Measurements from ENCODE around the gene VAV1.
"Not testable (repeated sequence)": the region's sequence is repeated elsewhere in the genome, so short reads cannot be mapped to it uniquely, and the experiment has no call there.

VAV1 gene

DNA sequence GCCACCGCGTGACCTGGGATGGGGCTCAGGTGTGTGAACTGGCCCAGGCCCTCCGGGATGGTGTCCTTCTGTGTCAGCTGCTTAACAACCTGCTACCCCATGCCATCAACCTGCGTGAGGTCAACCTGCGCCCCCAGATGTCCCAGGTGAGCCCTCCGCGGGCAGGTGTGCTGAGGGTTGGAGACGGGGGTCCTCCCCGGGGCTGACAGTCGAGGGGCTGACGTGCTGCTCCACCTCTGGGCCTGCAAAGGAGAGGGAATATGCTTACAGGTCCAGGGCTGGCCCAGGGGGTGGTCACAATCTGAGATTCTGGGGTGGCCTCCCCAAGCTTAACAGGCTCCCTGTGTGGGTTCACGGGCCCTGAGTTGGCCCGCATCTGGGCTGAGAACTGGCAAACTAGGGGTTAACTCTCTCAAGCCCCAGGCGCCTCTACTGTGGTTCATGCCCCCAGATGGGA lies 386 bp downstream of the VAV1 start:
- Histone ChIP-seq H3K4me1 (ENCODE audit: control insufficient read depth in 2 of 2, insufficient read depth in 2 of 2, low read length in 2 of 2) (peaks cover 9 to 13% of the 10 kb centered on the region in 2 donors), H3K4me3 (ENCODE audit: low read length in 2 of 2) (peak overlapping the region; percentile 80), H3K9ac (ENCODE audit: low read depth in 1 of 2, low read length in 2 of 2) (peak overlapping the region; percentile 77 to 78), H3K36me3 (ENCODE audit: control insufficient read depth in 2 of 2, insufficient read depth in 2 of 2, low read length in 2 of 2) (no peaks in the 10 kb centered on the region), H3K27me3 (ENCODE audit: control insufficient read depth in 2 of 2, insufficient read depth in 2 of 2, low read length in 2 of 2) (no peaks in the 10 kb centered on the region), H3K9me3 (ENCODE audit: control insufficient read depth in 2 of 2, low read length in 2 of 2) (no peaks in the 10 kb centered on the region), H3K27ac (ENCODE audit: low read depth in 2 of 2, low read length in 2 of 2) (peak overlapping the region; percentile 47 to 75)

- H3K9ac ChIP-seq (ENCODE audit: low read depth in 1 of 2, low read length in 2 of 2) = peak overlapping the region; percentile 38 to 78
- peak overlapping the region; percentile 80 for H3K4me3 ChIP-seq (ENCODE audit: low read length in 2 of 2)
- H3K4me1 ChIP-seq (ENCODE audit: control insufficient read depth in 2 of 2, insufficient read depth in 2 of 2, low read length in 2 of 2) = peaks cover 6 to 13% of the 10 kb centered on the region in 2 donors
- no peaks in the 10 kb centered on the region for H3K9me3 ChIP-seq (ENCODE audit: control insufficient read depth in 2 of 2, low read length in 2 of 2)
- H3K27ac ChIP-seq (ENCODE audit: low read depth in 2 of 2, low read length in 2 of 2) = peak overlapping the region; percentile 47 to 75
- H3K36me3 ChIP-seq (ENCODE audit: control insufficient read depth in 2 of 2, insufficient read depth in 2 of 2, low read length in 2 of 2) = peaks cover 0 to 2% of the 10 kb centered on the region in 2 donors
- H3K27me3 ChIP-seq (ENCODE audit: control insufficient read depth in 2 of 2, insufficient read depth in 2 of 2, low read length in 2 of 2) = no peaks in the 10 kb centered on the region
These were observed 919 bp downstream of the VAV1 start for GRCh38 chr19:6773323-6773931.

DNA sequence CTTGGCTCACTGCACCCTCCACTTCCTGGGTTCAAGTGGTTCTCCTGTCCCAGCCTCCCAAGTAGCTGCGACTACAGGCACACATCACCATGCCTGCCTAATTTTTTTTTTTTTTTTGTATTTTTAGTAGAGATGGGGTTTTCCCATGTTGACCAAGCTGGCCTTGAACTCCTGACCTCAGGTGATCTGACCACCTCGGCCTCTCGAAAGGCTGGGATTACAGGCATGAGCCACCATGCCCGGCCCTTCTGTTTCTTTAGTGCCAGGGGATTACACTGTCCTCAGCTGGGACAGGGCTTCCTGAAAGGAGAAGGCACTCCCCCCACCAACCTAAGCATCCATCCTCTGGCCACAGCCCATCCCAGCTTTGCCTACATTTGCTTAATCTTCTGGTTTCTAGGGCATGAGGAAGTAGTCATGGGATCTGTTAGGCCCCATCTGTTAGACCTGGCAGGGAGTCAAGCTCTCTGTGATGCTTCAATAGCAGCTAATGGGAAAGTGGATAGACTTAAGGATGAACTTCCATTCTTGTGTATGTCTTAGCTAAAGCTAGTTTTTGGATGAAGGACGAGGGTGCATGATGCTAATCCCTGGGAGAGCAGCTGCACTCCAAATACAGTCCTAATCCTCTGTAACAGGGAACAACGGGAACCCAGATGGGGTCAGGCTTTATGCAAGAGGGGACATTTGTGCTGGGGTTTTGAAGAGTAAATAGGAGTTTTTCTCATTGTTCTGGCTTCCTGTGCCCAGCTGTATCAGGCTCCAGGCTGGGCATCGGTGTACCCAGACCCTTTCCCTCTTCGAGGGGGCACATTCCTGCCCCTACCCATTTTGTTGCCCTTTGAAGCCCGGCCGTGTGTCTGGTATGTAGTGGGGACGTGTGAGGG lies 2.6 kb downstream of the VAV1 start:
- H3K4me3 ChIP-seq (ENCODE audit: low read length in 2 of 2) = no peak overlapping the region
- H3K27ac ChIP-seq (ENCODE audit: low read depth in 2 of 2, low read length in 2 of 2) = no peak overlapping the region
- peaks cover 6 to 13% of the 10 kb centered on the region in 2 donors for H3K4me1 ChIP-seq (ENCODE audit: control insufficient read depth in 2 of 2, insufficient read depth in 2 of 2, low read length in 2 of 2)
- no peaks in the 10 kb centered on the region for H3K9me3 ChIP-seq (ENCODE audit: control insufficient read depth in 2 of 2, low read length in 2 of 2)
- no peak overlapping the region for H3K9ac ChIP-seq (ENCODE audit: low read depth in 1 of 2, low read length in 2 of 2)
- H3K27me3 ChIP-seq (ENCODE audit: control insufficient read depth in 2 of 2, insufficient read depth in 2 of 2, low read length in 2 of 2) = no peaks in the 10 kb centered on the region
- peaks cover 0 to 2% of the 10 kb centered on the region in 2 donors for H3K36me3 ChIP-seq (ENCODE audit: control insufficient read depth in 2 of 2, insufficient read depth in 2 of 2, low read length in 2 of 2)

- H3K4me3 ChIP-seq (ENCODE audit: low read length in 2 of 2); H3K27me3 ChIP-seq (ENCODE audit: control insufficient read depth in 2 of 2, insufficient read depth in 2 of 2, low read length in 2 of 2): not testable (repeated sequence)
These were observed 3.5 kb downstream of the VAV1 start for GRCh38 chr19:6776045-6776444.

DNA sequence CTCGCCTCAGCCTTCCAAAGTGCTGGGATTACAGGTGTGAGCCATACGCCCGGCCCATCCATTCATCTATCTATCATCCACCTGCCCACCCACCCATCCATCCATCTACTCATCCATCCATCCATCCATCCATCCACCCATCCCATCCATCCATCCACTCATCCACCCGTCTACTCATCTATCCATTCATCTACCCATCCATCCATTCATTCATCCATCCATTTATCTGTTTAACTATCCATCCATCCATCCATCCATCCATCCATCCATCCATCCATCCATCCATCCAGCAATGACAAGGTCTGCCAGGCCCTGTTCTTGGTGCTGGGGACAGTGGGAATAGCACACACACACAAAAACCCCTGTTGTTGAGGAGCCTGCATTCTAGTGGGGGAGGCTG lies 4.5 kb downstream of the VAV1 start:
- H3K9ac ChIP-seq (ENCODE audit: low read depth in 1 of 2, low read length in 2 of 2) = no peak overlapping the region
- H3K36me3 ChIP-seq (ENCODE audit: control insufficient read depth in 2 of 2, insufficient read depth in 2 of 2, low read length in 2 of 2) = peaks cover 0 to 2% of the 10 kb centered on the region in 2 donors
- H3K27me3 ChIP-seq (ENCODE audit: control insufficient read depth in 2 of 2, insufficient read depth in 2 of 2, low read length in 2 of 2) = no peaks in the 10 kb centered on the region
- no peak overlapping the region for H3K4me3 ChIP-seq (ENCODE audit: low read length in 2 of 2)
- peaks cover 6 to 13% of the 10 kb centered on the region in 2 donors for H3K4me1 ChIP-seq (ENCODE audit: control insufficient read depth in 2 of 2, insufficient read depth in 2 of 2, low read length in 2 of 2)
- no peaks in the 10 kb centered on the region for H3K9me3 ChIP-seq (ENCODE audit: control insufficient read depth in 2 of 2, low read length in 2 of 2)
- H3K27ac ChIP-seq (ENCODE audit: low read depth in 2 of 2, low read length in 2 of 2) = no peak overlapping the region

More at GRCh38 chr19:6776045-6776444, 3.5 kb downstream of the VAV1 start:
- H3K4me1 ChIP-seq (ENCODE audit: control insufficient read depth in 2 of 2, insufficient read depth in 2 of 2, low read length in 2 of 2) = peaks cover 6 to 13% of the 10 kb centered on the region in 2 donors
- H3K36me3 ChIP-seq (ENCODE audit: control insufficient read depth in 2 of 2, insufficient read depth in 2 of 2, low read length in 2 of 2); H3K9me3 ChIP-seq (ENCODE audit: control insufficient read depth in 2 of 2, low read length in 2 of 2); H3K9ac ChIP-seq (ENCODE audit: low read depth in 1 of 2, low read length in 2 of 2); H3K27ac ChIP-seq (ENCODE audit: low read depth in 2 of 2, low read length in 2 of 2): not testable (repeated sequence)

- H3K4me1 ChIP-seq (ENCODE audit: control insufficient read depth in 2 of 2, insufficient read depth in 2 of 2, low read length in 2 of 2) = peaks cover 6 to 10% of the 10 kb centered on the region in 2 donors
- no peak overlapping the region for H3K9ac ChIP-seq (ENCODE audit: low read depth in 1 of 2, low read length in 2 of 2)
- H3K27me3 ChIP-seq (ENCODE audit: control insufficient read depth in 2 of 2, insufficient read depth in 2 of 2, low read length in 2 of 2) = no peaks in the 10 kb centered on the region
- no peaks in the 10 kb centered on the region for H3K9me3 ChIP-seq (ENCODE audit: control insufficient read depth in 2 of 2, low read length in 2 of 2)
- H3K27ac ChIP-seq (ENCODE audit: low read depth in 2 of 2, low read length in 2 of 2) = no peak overlapping the region
- peaks cover 0 to 2% of the 10 kb centered on the region in 2 donors for H3K36me3 ChIP-seq (ENCODE audit: control insufficient read depth in 2 of 2, insufficient read depth in 2 of 2, low read length in 2 of 2)
- no peak overlapping the region for H3K4me3 ChIP-seq (ENCODE audit: low read length in 2 of 2)
These were observed 4.9 kb downstream of the VAV1 start for GRCh38 chr19:6777434-6777833.

- H3K4me3 ChIP-seq (ENCODE audit: low read length in 2 of 2) = no peak overlapping the region
- H3K9ac ChIP-seq (ENCODE audit: low read depth in 1 of 2, low read length in 2 of 2) = no peak overlapping the region
- H3K36me3 ChIP-seq (ENCODE audit: control insufficient read depth in 2 of 2, insufficient read depth in 2 of 2, low read length in 2 of 2) = peaks cover 0 to 2% of the 10 kb centered on the region in 2 donors
- H3K27me3 ChIP-seq (ENCODE audit: control insufficient read depth in 2 of 2, insufficient read depth in 2 of 2, low read length in 2 of 2) = no peaks in the 10 kb centered on the region
- peaks cover under 1 to 8% of the 10 kb centered on the region in 2 donors for H3K4me1 ChIP-seq (ENCODE audit: control insufficient read depth in 2 of 2, insufficient read depth in 2 of 2, low read length in 2 of 2)
- H3K9me3 ChIP-seq (ENCODE audit: control insufficient read depth in 2 of 2, low read length in 2 of 2) = no peaks in the 10 kb centered on the region
- H3K27ac ChIP-seq (ENCODE audit: low read depth in 2 of 2, low read length in 2 of 2) = no peak overlapping the region
These were observed 5.9 kb downstream of the VAV1 start for GRCh38 chr19:6778386-6778785.

- H3K9me3 ChIP-seq (ENCODE audit: control insufficient read depth in 2 of 2, low read length in 2 of 2) = no peaks in the 10 kb centered on the region
- no peak overlapping the region for H3K9ac ChIP-seq (ENCODE audit: low read depth in 1 of 2, low read length in 2 of 2)
- no peak overlapping the region for H3K4me3 ChIP-seq (ENCODE audit: low read length in 2 of 2)
- H3K4me1 ChIP-seq (ENCODE audit: control insufficient read depth in 2 of 2, insufficient read depth in 2 of 2, low read length in 2 of 2) = peaks cover 0 to 8% of the 10 kb centered on the region in 2 donors
- peaks cover 0 to 2% of the 10 kb centered on the region in 2 donors for H3K36me3 ChIP-seq (ENCODE audit: control insufficient read depth in 2 of 2, insufficient read depth in 2 of 2, low read length in 2 of 2)
- no peak overlapping the region for H3K27ac ChIP-seq (ENCODE audit: low read depth in 2 of 2, low read length in 2 of 2)
- no peaks in the 10 kb centered on the region for H3K27me3 ChIP-seq (ENCODE audit: control insufficient read depth in 2 of 2, insufficient read depth in 2 of 2, low read length in 2 of 2)
These were observed 6.7 kb downstream of the VAV1 start for GRCh38 chr19:6779206-6779605.

GRCh38 chr19:6787393-6787792 lies 14.9 kb downstream of the VAV1 start:
- Histone ChIP-seq H3K27ac (ENCODE audit: low read depth in 2 of 2, low read length in 2 of 2) (no peak overlapping the region), H3K4me3 (ENCODE audit: low read length in 2 of 2) (no peak overlapping the region), H3K9me3 (ENCODE audit: control insufficient read depth in 2 of 2, low read length in 2 of 2) (no peaks in the 10 kb centered on the region), H3K9ac (ENCODE audit: low read depth in 1 of 2, low read length in 2 of 2) (no peak overlapping the region), H3K36me3 (ENCODE audit: control insufficient read depth in 2 of 2, insufficient read depth in 2 of 2, low read length in 2 of 2) (peaks cover 0 to 2% of the 10 kb centered on the region in 2 donors), H3K4me1 (ENCODE audit: control insufficient read depth in 2 of 2, insufficient read depth in 2 of 2, low read length in 2 of 2) (no peaks in the 10 kb centered on the region), H3K27me3 (ENCODE audit: control insufficient read depth in 2 of 2, insufficient read depth in 2 of 2, low read length in 2 of 2) (no peaks in the 10 kb centered on the region)

- H3K9ac ChIP-seq (ENCODE audit: low read depth in 1 of 2, low read length in 2 of 2) = no peak overlapping the region
- no peaks in the 10 kb centered on the region for H3K27me3 ChIP-seq (ENCODE audit: control insufficient read depth in 2 of 2, insufficient read depth in 2 of 2, low read length in 2 of 2)
These were observed 16.4 kb downstream of the VAV1 start for GRCh38 chr19:6788896-6789295.

More at GRCh38 chr19:6788896-6789295, 16.4 kb downstream of the VAV1 start:
- H3K4me1 ChIP-seq (ENCODE audit: control insufficient read depth in 2 of 2, insufficient read depth in 2 of 2, low read length in 2 of 2) = no peaks in the 10 kb centered on the region
- no peak overlapping the region for H3K27ac ChIP-seq (ENCODE audit: low read depth in 2 of 2, low read length in 2 of 2)
- no peaks in the 10 kb centered on the region for H3K9me3 ChIP-seq (ENCODE audit: control insufficient read depth in 2 of 2, low read length in 2 of 2)
- H3K36me3 ChIP-seq (ENCODE audit: control insufficient read depth in 2 of 2, insufficient read depth in 2 of 2, low read length in 2 of 2) = peaks cover 0 to 2% of the 10 kb centered on the region in 2 donors
- no peak overlapping the region for H3K4me3 ChIP-seq (ENCODE audit: low read length in 2 of 2)

Measured in mucosa of rectum (tissue), 2 donors.